GM18861 (cell line): ENCODE measurements around the gene SYCE3.
"Not testable (repeated sequence)": the region's sequence is repeated elsewhere in the genome, so short reads cannot be mapped to it uniquely, and the experiment has no call there.

Experiments used
- ATAC-seq: cut with Tn5 transposase; IDR thresholded peaks from one replicate; pipeline ENCODE4 v1.9.1; 2021; ENCODE audit not compliant: unreplicated experiment

SYCE3 gene

GRCh38 chr22:50551160-50551752, 11.5 kb downstream of the SYCE3 start:
- no peak for ATAC-seq

- no peak for ATAC-seq
Measured at GRCh38 chr22:50550395-50550794, 12.3 kb downstream of the SYCE3 start.

GRCh38 chr22:50548921-50549790, 13.6 kb downstream of the SYCE3 start:
- no peak for ATAC-seq

- no peak for ATAC-seq
Measured at GRCh38 chr22:50548040-50548920, 14.4 kb downstream of the SYCE3 start.

- no peak for ATAC-seq
Measured at GRCh38 chr22:50547263-50547985, 15.3 kb downstream of the SYCE3 start.

GRCh38 chr22:50546326-50547262, 16.1 kb downstream of the SYCE3 start:
- ATAC-seq = no peak

- ATAC-seq = no peak
Measured at GRCh38 chr22:50545522-50546325, 17.0 kb downstream of the SYCE3 start, which contains the start of gene KLHDC7B. TSS of gene KLHDC7B (plus strand) at chr22:50545899. CDS start at chr22:50546244, 345 bp downstream.

GRCh38 chr22:50544746-50545253, 17.9 kb downstream of the SYCE3 start:
- no peak for ATAC-seq

GRCh38 chr22:50544078-50544745, 18.5 kb downstream of the SYCE3 start:
- ATAC-seq = no peak

GRCh38 chr22:50542416-50542927, 20.2 kb downstream of the SYCE3 start:
- ATAC-seq = no peak

GRCh38 chr22:50541667-50542026, 21.1 kb downstream of the SYCE3 start:
- not testable (repeated sequence) for ATAC-seq

GRCh38 chr22:50540381-50540780, 22.3 kb downstream of the SYCE3 start:
- ATAC-seq = no peak

- no peak for ATAC-seq
Measured at GRCh38 chr22:50537765-50538164, 25.0 kb downstream of the SYCE3 start.

GRCh38 chr22:50536226-50536625, 26.5 kb downstream of the SYCE3 start:
- no peak for ATAC-seq

- ATAC-seq = no peak
Measured at GRCh38 chr22:50535113-50535512, 27.6 kb downstream of the SYCE3 start.

GRCh38 chr22:50533856-50534711, 28.6 kb downstream of the SYCE3 start:
- ATAC-seq = not testable (repeated sequence)
